Kidney capillary endothelial cell (primary cell): ENCODE results near the gene PPP1R12A.
A peak's percentile ranks its signal among the peaks of the same experiment; 100 is the strongest.

Experiments
- DNase-seq: peaks from one replicate; pipeline ENCODE4 v3.0.0-alpha.2; 2018; ENCODE audit warnings: low spot score

Gene PPP1R12A

GRCh38 chr12:79766705-79767464, 168.0 kb downstream of the PPP1R12A start:
- DNase-seq: no peak

- DNase-seq: no peak
These were observed 169.7 kb downstream of the PPP1R12A start for GRCh38 chr12:79765157-79765556.

- no peak for DNase-seq
These were observed 170.3 kb downstream of the PPP1R12A start for GRCh38 chr12:79764641-79765040.

DNA sequence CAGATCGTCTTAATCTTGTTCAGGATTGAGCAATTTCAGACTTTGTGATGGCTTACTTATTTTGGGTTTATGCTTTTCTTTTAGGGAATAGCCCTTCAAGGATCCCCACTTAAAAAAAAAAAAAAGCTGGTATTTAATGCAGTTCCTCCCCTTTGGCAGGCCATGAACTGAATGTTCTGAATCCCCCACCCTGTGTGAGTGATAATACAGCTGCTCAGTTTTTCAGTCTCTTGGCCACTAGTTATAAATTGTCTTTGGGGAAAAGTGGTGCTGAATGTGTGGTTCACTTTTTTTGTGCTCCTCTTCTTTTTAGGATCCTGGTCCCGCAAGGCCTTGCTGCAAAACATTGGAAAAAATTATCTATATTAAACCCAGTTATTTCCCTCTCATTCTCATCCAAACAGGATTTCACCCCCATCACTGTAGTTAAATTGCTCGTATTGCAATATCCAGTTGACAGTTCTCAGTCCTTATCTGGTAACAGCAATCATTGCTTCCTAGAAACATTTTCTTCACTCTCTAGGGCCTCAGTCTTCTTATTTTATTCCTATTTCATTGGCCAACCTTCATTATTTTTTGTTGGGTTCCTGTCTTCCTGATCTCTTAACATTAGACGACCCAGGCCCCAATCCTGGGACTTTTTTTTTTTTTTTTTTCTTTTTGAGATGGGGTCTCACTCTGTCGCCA, 171.0 kb downstream of the PPP1R12A start:
- no peak for DNase-seq

DNA sequence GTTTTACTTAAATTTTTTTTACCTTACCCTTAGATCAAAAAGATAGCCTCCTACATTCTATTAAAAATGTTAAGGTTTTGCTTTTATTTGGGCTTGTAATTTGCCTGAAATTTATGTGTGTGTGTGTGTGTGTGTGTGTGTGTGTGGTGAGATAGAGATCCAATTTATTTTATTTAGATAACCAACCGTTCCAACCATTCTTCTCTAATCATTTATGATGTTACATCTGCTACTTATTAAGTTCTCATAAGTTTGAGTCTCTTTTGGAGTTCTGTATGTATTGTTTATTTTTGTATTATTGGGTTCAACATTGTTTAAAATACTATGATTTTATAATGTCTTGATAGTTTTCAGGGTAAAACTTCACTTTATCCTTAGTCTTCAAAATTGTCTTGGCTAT, 173.6 kb downstream of the PPP1R12A start:
- no peak for DNase-seq

DNA sequence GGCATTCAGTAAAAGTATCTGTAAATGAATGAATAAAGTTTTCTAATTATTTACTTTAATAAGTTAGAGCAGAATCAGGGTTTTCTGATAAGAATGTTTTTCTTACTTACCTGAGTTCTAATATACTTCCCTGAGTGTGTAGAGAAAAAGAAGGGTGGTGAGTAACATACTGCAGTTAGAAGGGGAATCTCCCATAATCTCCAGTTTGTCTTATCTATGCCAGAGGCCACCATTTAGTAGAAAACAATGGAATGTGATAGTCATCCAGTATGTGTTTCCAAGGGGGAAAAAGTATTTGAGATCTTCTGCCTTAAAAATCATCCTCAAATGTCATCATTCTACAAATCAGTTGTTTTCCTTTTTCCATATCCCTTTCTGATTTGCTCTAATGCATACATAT, 187.6 kb downstream of the PPP1R12A start:
- DNase-seq: no peak

DNA sequence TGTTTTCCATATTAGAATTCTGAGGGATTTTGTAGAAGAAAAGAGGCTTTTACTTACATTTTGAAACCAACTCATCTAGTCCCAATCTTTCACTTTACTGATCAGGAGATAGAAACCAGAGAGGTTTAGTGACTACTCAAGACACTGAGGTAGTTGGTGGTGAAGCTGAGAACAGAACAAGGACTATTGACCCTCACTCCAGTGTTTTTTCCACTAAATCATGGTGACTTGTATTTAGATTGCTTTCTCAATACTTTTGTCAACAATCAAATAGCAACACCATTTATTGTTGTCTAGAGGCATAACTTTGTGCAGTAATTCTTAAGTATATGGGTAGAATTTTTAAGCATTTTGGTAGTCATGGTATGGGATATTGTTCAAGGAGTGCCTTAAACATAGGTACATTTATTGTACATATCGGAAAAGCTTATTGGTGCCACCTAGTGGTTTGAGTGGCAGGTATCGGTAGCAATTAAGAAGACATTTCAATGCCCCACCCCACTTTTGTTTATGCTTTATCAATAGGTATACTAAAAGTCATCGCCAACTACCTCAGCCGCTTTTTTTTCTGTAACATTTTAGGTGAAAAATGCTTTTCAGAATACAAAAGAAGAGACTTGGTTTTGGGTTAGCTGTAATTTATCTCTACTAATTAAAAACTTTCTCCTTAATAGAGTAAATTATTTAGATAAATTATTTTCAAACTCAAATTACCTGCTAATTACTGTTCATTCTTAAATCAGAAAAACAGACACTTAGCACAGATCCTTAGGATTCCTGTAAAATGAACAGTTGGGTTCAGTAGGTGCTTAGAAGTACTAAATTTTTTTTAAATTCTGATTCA, 196.8 kb downstream of the PPP1R12A start:
- DNase-seq: peak; percentile 61

DNA sequence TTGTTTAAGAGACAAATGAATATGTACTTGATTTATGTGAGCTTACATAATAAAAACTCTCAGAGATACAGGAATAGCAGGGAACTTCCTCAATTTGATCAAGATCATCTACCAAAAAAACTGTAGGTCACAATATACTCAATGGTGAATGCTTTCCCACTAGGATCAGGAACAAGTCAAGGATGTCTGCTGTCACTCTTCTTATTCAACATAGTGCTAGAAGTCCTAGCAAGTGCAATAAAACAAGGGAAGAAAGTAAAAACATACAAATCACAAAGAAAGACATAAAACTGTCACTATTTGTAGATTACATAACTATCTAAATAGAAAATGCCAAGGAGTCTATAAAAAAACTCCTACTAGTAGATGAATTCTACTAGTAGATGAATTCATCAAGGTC, 202.3 kb downstream of the PPP1R12A start:
- no peak for DNase-seq

- no peak for DNase-seq
These were observed 208.9 kb downstream of the PPP1R12A start for GRCh38 chr12:79725987-79726386.
